ENCODE data around the gene C9orf50.

GRCh38 chr9:129644902-129645301, 24.0 kb upstream of the C9orf50 start:
- TF ChIP-seq CTCF (IDR thresholded peaks at IDR 0.05) (no peak), EP300 (IDR thresholded peaks at IDR 0.05) (no peak)

All from sigmoid colon (tissue), 4 donors.